ENCODE results near the gene NKG7. TPM values are rescaled to one million over a fixed set of nuclear protein-coding genes. Genes with fewer than 3 reads are reported as not detected.
A peak's percentile ranks its signal among the peaks of the same experiment; 100 is the strongest.

Gene NKG7
- polyA plus RNA-seq, 1 donor (not counting 4 experiments of a cell fraction or from before 2014, with no cell fraction given): not detected

GRCh38 chr19:51339313-51339686 lies 33.2 kb downstream of the NKG7 start:
- H4K20me1 ChIP-seq (ENCODE audit: control insufficient read depth, extremely low read depth, insufficient read depth, low read length): no peaks in the 10 kb centered on the region
- no peaks in the 10 kb centered on the region for H3K9me3 ChIP-seq (ENCODE audit: control insufficient read depth, low read depth, low read length)
- peak overlapping the region; percentile 84 for H3K4me2 ChIP-seq (ENCODE audit: control insufficient read depth, extremely low read depth, insufficient read depth, low read depth, low read length)
- H3K79me2 ChIP-seq (ENCODE audit: control insufficient read depth, insufficient read depth, low read length): no peaks in the 10 kb centered on the region
- H3K27me3 ChIP-seq (ENCODE audit: control insufficient read depth, extremely low read depth, insufficient read depth, low read length): no peaks in the 10 kb centered on the region
- H3K27ac ChIP-seq (ENCODE audit: control insufficient read depth, insufficient read depth, low read length): peak overlapping the region; percentile 44
- H3K4me3 ChIP-seq (ENCODE audit: control insufficient read depth in 2 of 3, extremely low read depth in 1 of 3, insufficient read depth in 2 of 3, low read depth in 1 of 3, low read length in 3 of 3): peak overlapping the region; percentile 62 to 80 (median 75)
- TF ChIP-seq EZH2 (IDR thresholded peaks at IDR 0.05; ENCODE audit: low read length): no peak
- peak overlapping the region; percentile 49 for H3K9ac ChIP-seq (ENCODE audit: control insufficient read depth, extremely low read depth, insufficient read depth, low read length)
- DNase-seq (ENCODE audit: low read depth, low spot score) (no peak), FAIRE-seq (no peak)
- H3K36me3 ChIP-seq (ENCODE audit: control insufficient read depth in 2 of 2, extremely low read depth in 1 of 2, insufficient read depth in 2 of 2, low read length in 2 of 2): no peaks in the 10 kb centered on the region
- H2AFZ ChIP-seq (ENCODE audit: control insufficient read depth, low read length): peak overlapping the region; percentile 81
- H3K4me1 ChIP-seq (ENCODE audit: control insufficient read depth, extremely low read depth, insufficient read depth, low read length): peaks cover 8% of the 10 kb centered on the region
- dilution Hi-C loops (cut with MboI; ENCODE audit: extremely low pct_ligation_motif_present, low sequenced_read_pairs): no loop called here
- H3K9me1 ChIP-seq (ENCODE audit: control insufficient read depth, extremely low read depth, insufficient read depth, low read length): no peaks in the 10 kb centered on the region

- Histone ChIP-seq H3K27ac (ENCODE audit: control insufficient read depth, insufficient read depth, low read length) (peak overlapping the region; percentile 44), H3K4me3 (ENCODE audit: control insufficient read depth in 2 of 3, extremely low read depth in 1 of 3, insufficient read depth in 2 of 3, low read depth in 1 of 3, low read length in 3 of 3) (peak overlapping the region; percentile 62 to 80 (median 75)), H3K4me1 (ENCODE audit: control insufficient read depth, extremely low read depth, insufficient read depth, low read length) (peaks cover 8% of the 10 kb centered on the region), H3K27me3 (ENCODE audit: control insufficient read depth, extremely low read depth, insufficient read depth, low read length) (no peaks in the 10 kb centered on the region), H3K9ac (ENCODE audit: control insufficient read depth, extremely low read depth, insufficient read depth, low read length) (peak overlapping the region; percentile 49), H3K9me3 (ENCODE audit: control insufficient read depth, low read depth, low read length) (no peaks in the 10 kb centered on the region), H3K9me1 (ENCODE audit: control insufficient read depth, extremely low read depth, insufficient read depth, low read length) (no peaks in the 10 kb centered on the region), H3K4me2 (ENCODE audit: control insufficient read depth, extremely low read depth, insufficient read depth, low read depth, low read length) (peak overlapping the region; percentile 84), H4K20me1 (ENCODE audit: control insufficient read depth, extremely low read depth, insufficient read depth, low read length) (no peaks in the 10 kb centered on the region), H2AFZ (ENCODE audit: control insufficient read depth, low read length) (peak overlapping the region; percentile 81), H3K79me2 (ENCODE audit: control insufficient read depth, insufficient read depth, low read length) (no peaks in the 10 kb centered on the region), H3K36me3 (ENCODE audit: control insufficient read depth in 2 of 2, extremely low read depth in 1 of 2, insufficient read depth in 2 of 2, low read length in 2 of 2) (no peaks in the 10 kb centered on the region)
- no peak for FAIRE-seq
- dilution Hi-C loops (cut with MboI; ENCODE audit: extremely low pct_ligation_motif_present, low sequenced_read_pairs): no loop called here
- no peak for DNase-seq (ENCODE audit: low read depth, low spot score)
- peak; percentile 70 to 96 (median 83) for TF ChIP-seq CTCF (optimal IDR thresholded peaks at IDR 0.05 in 1 of 3, IDR thresholded peaks at IDR 0.05 in 1 of 3, conservative IDR thresholded peaks at IDR 0.05 in 1 of 3; ENCODE audit: extremely low read depth in 1 of 3, insufficient read depth in 2 of 3, low read length in 3 of 3)
- no peak for TF ChIP-seq EZH2 (IDR thresholded peaks at IDR 0.05; ENCODE audit: low read length)
These were observed 33.7 kb downstream of the NKG7 start for GRCh38 chr19:51338563-51339312.
